Measurements from ENCODE around the gene ZNF605. TPM values are rescaled to one million over a fixed set of nuclear protein-coding genes. Genes with fewer than 3 reads are reported as not detected.

ZNF605 gene
- total and polyA plus RNA-seq, 9 of the 15 experiments (the other 6 are each of a cell fraction or from before 2014, with no cell fraction given), result 0.45 to 1.1 (median 0.68) TPM

DNA sequence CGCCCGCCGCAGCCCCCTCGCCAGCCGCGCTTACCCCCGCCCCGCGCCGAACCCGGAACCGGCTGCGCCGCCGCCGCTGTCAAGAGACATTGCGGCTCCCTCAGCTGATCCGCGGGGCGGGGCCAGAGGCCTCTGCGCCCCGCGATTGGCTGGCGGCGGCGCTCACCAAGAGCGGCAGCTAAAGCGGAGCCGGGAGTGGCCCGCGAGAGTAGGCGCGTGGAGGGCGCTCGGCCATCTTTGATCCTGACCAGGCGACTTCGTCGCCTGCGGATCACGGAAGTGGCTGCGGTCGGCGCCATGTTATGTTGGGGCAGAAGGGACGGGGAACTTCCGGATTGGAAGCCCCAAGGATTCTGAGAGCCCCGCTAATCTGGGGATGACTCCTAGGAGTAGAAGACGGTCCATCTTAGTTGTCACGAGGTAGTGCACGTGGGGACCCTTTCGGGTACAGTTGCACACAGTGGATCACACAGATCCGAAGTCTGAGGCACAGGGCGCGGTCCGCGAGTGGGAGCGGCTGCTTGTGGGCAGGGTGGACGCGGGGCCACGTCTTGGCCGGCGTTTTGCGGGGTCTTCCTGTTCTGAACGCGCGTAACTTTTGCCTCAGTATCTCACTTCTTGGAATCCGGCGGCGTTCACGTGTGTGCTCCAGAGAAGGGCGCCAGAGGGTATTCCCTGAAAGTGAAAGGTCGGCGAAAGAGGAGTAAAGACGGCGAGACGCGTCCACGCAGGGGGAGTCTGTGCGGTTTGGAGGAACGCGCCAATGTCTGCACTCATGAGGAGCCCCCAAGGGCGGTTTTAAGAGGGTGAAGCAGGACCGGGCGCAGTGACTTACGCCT is 68.4 kb downstream of the ZNF605 start, which contains the start of gene CHFR (continued):
- TF ChIP-seq PHF20 (IDR thresholded peaks at IDR 0.05; ENCODE audit: partially characterized antibody) (peak; percentile 96), RCOR1 (IDR thresholded peaks at IDR 0.05; ENCODE audit: borderline replicate concordance in 1 of 2, low read depth in 2 of 2, low read length in 2 of 2) (no peak), CREB1 (IDR thresholded peaks at IDR 0.05) (peak; percentile 91), CREB1 (CRISPR knock-in tag; IDR thresholded peaks at IDR 0.05) (peak; percentile 92), MTF1 (CRISPR knock-in tag; IDR thresholded peaks at IDR 0.05; ENCODE audit: borderline replicate concordance) (no peak), POLR2G (IDR thresholded peaks at IDR 0.05; ENCODE audit: low read depth, low read length) (peak; percentile 88), ARID2 (IDR thresholded peaks at IDR 0.05) (no peak), ZNF695 (CRISPR knock-in tag; IDR thresholded peaks at IDR 0.05) (no peak), ZNF140 (CRISPR knock-in tag; IDR thresholded peaks at IDR 0.05) (no peak), OTX1 (CRISPR knock-in tag; IDR thresholded peaks at IDR 0.05) (no peak), MCM7 (IDR thresholded peaks at IDR 0.05) (no peak), RBM22 (IDR thresholded peaks at IDR 0.05; ENCODE audit: low read depth, low read length, poor library complexity, severe bottlenecking) (no peak), ILK (tag; IDR thresholded peaks at IDR 0.05; ENCODE audit: borderline replicate concordance, low read depth) (no peak), ZNF77 (CRISPR knock-in tag; IDR thresholded peaks at IDR 0.05) (no peak), RB1 (IDR thresholded peaks at IDR 0.05; ENCODE audit: low read depth) (peak; percentile 54; the same call in 1 of the 2 replicates), MED1 (CRISPR knock-in tag; IDR thresholded peaks at IDR 0.05; ENCODE audit: borderline replicate concordance) (no peak), CBX1 (IDR thresholded peaks at IDR 0.05; ENCODE audit: low read depth) (no peak; the same call in 1 of the 2 replicates), CBX2 (IDR thresholded peaks at IDR 0.05; ENCODE audit: insufficient read depth, low read length, poor library complexity, severe bottlenecking) (no peak), ARNT (IDR thresholded peaks at IDR 0.05) (no peak), SP2 (IDR thresholded peaks at IDR 0.05; ENCODE audit: extremely low read depth, low read depth, low read length, poor library complexity, severe bottlenecking) (peak; percentile 20)
- TF ChIP-seq, protein P1, sequence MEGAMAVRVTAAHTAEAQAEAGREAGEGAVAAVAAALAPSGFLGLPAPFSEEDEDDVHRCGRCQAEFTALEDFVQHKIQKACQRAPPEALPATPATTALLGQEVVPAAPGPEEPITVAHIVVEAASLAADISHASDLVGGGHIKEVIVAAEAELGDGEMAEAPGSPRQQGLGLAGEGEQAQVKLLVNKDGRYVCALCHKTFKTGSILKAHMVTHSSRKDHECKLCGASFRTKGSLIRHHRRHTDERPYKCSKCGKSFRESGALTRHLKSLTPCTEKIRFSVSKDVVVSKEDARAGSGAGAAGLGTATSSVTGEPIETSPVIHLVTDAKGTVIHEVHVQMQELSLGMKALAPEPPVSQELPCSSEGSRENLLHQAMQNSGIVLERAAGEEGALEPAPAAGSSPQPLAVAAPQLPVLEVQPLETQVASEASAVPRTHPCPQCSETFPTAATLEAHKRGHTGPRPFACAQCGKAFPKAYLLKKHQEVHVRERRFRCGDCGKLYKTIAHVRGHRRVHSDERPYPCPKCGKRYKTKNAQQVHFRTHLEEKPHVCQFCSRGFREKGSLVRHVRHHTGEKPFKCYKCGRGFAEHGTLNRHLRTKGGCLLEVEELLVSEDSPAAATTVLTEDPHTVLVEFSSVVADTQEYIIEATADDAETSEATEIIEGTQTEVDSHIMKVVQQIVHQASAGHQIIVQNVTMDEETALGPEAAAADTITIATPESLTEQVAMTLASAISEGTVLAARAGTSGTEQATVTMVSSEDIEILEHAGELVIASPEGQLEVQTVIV (CRISPR knock-in tag; IDR thresholded peaks at IDR 0.05; ENCODE audit: borderline replicate concordance), result no peak
- TF ChIP-seq, protein P2, sequence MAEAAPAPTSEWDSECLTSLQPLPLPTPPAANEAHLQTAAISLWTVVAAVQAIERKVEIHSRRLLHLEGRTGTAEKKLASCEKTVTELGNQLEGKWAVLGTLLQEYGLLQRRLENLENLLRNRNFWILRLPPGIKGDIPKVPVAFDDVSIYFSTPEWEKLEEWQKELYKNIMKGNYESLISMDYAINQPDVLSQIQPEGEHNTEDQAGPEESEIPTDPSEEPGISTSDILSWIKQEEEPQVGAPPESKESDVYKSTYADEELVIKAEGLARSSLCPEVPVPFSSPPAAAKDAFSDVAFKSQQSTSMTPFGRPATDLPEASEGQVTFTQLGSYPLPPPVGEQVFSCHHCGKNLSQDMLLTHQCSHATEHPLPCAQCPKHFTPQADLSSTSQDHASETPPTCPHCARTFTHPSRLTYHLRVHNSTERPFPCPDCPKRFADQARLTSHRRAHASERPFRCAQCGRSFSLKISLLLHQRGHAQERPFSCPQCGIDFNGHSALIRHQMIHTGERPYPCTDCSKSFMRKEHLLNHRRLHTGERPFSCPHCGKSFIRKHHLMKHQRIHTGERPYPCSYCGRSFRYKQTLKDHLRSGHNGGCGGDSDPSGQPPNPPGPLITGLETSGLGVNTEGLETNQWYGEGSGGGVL (CRISPR knock-in tag; IDR thresholded peaks at IDR 0.05), result no peak
- TF ChIP-seq, protein P3, sequence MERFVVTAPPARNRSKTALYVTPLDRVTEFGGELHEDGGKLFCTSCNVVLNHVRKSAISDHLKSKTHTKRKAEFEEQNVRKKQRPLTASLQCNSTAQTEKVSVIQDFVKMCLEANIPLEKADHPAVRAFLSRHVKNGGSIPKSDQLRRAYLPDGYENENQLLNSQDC (CRISPR knock-in tag; IDR thresholded peaks at IDR 0.05), result no peak
- TF ChIP-seq, protein P4, sequence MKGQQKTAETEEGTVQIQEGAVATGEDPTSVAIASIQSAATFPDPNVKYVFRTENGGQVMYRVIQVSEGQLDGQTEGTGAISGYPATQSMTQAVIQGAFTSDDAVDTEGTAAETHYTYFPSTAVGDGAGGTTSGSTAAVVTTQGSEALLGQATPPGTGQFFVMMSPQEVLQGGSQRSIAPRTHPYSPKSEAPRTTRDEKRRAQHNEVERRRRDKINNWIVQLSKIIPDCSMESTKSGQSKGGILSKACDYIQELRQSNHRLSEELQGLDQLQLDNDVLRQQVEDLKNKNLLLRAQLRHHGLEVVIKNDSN (CRISPR knock-in tag; IDR thresholded peaks at IDR 0.05), result peak; percentile 45; the same call in 1 of the 2 replicates
